SU-DHL-6 (cell line): ENCODE data around the gene SLC6A3.

Source experiments
- CTCF ChIP-seq: fragments of 200-600 bp; sonication (generic); IDR thresholded peaks from one replicate; pipeline ENCODE4 v1.5.1; 2017; ENCODE audit warnings: antibody characterized with exemption, mild to moderate bottlenecking, low read length, moderate library complexity; ENCODE audit not compliant: insufficient read depth, poor library complexity, severe bottlenecking
- EZH2phosphoT487 ChIP-seq: fragments of 200-600 bp; sonication (generic), shearing (Covaris generic); conservative IDR thresholded peaks from 2 replicates; pipeline ENCODE4 v1.6.1; 2018; ENCODE audit warnings: mild to moderate bottlenecking, antibody characterized with exemption, low read length, moderate library complexity, mixed read lengths

GRCh38 chr5:1449081-1449630 lies 3.9 kb upstream of the SLC6A3 start:
- TF ChIP-seq CTCF (no peak), EZH2phosphoT487 (no peak)
